ENCODE measurements around the gene APBA3.
A peak's percentile ranks its signal among the peaks of the same experiment; 100 is the strongest.

Gene APBA3

DNA sequence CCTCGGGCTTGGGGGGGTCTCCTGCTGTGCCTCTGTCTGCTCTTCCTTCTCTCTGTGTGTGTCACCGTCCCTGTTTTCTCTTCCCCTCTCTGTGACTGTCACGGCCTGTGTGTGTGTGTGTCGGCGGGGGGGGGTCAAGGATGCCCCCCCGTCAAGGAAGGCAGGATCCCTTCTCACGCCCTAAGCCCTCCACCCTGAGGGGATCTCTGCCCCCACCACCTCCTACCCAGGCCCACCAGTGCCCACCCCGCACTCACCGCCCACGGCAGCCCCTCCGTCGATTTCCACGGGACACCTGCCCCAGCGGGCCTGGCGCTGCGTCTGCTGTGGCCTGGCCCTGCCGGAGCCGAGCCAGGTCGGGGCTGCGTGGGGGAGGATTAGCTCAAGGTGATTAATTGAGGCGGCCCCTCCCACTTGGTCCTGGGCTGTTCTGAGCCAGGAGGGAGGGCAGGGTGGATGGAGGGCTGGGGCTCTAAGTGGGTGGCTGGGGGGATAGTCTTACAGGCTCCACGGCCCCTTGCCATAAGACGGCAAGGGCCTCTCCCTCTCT is 10.5 kb upstream of the APBA3 start, which contains the start of gene RAX2:
Gene RAX2 (minus strand): TSS at position 323 of the 550 bp plus-strand sequence. CDS start 486 bp downstream, outside the sequence.
- ChIA-PET POLR2A (interaction anchor here (0.6 to 1.6 kb wide), 2 partner anchors 9 to 265 kb away, joined by 7 to 8 read pairs; no protein-coding TSS in a partner anchor), CTCF (interaction anchor here (0.6 kb wide), 1 partner anchor 553 kb away, joined by 3 read pairs; no protein-coding TSS in a partner anchor)
- H3K27ac ChIP-seq (ENCODE audit: extremely low read depth, low read depth, low read length), result no peak within 1 kb of the TSS
- no peak within 1 kb of the TSS for H3K4me3 ChIP-seq (ENCODE audit: low read depth, low read length)
- TF ChIP-seq ZNF292 (tag by site-specific recombination; IDR thresholded peaks at IDR 0.05; ENCODE audit: borderline replicate concordance, low read depth) (no peak), ZSCAN16 (tag by site-specific recombination; IDR thresholded peaks at IDR 0.05) (no peak), ZNF596 (tag by site-specific recombination; IDR thresholded peaks at IDR 0.05) (no peak), EGR2 (tag by site-specific recombination; IDR thresholded peaks at IDR 0.05; ENCODE audit: low read depth) (peak; percentile 95), ZNF837 (tag by site-specific recombination; IDR thresholded peaks at IDR 0.05) (no peak), PATZ1 (tag by site-specific recombination; IDR thresholded peaks at IDR 0.05) (peak; percentile 69), ZNF26 (tag by site-specific recombination; IDR thresholded peaks at IDR 0.05) (no peak), ZNF544 (tag by site-specific recombination; IDR thresholded peaks at IDR 0.05) (no peak), OVOL3 (tag by site-specific recombination; IDR thresholded peaks at IDR 0.05) (no peak), KLF10 (tag by site-specific recombination; IDR thresholded peaks at IDR 0.05) (no peak), PRDM1 (tag by site-specific recombination; IDR thresholded peaks at IDR 0.05) (no peak), GLIS1 (tag by site-specific recombination; IDR thresholded peaks at IDR 0.05) (no peak; the same call in 1 of the 2 replicates), ELK4 (IDR thresholded peaks at IDR 0.05; ENCODE audit: borderline replicate concordance, low read depth, low read length) (no peak), SETDB1 (IDR thresholded peaks at IDR 0.05; ENCODE audit: insufficient read length, low read length) (no peak), ZFHX2 (tag by site-specific recombination; conservative IDR thresholded peaks at IDR 0.05) (peak; percentile 93), ZNF521 (tag by site-specific recombination; IDR thresholded peaks at IDR 0.05) (no peak), ZEB2 (tag by site-specific recombination; IDR thresholded peaks at IDR 0.05) (no peak), GLIS2 (tag by site-specific recombination; IDR thresholded peaks at IDR 0.05) (peak; percentile 49), ZIC2 (tag by site-specific recombination; IDR thresholded peaks at IDR 0.05) (peak; percentile 46; the same call in 1 of the 2 replicates), ZNF658 (tag by site-specific recombination; IDR thresholded peaks at IDR 0.05) (no peak)
- TF ChIP-seq, protein P1, sequence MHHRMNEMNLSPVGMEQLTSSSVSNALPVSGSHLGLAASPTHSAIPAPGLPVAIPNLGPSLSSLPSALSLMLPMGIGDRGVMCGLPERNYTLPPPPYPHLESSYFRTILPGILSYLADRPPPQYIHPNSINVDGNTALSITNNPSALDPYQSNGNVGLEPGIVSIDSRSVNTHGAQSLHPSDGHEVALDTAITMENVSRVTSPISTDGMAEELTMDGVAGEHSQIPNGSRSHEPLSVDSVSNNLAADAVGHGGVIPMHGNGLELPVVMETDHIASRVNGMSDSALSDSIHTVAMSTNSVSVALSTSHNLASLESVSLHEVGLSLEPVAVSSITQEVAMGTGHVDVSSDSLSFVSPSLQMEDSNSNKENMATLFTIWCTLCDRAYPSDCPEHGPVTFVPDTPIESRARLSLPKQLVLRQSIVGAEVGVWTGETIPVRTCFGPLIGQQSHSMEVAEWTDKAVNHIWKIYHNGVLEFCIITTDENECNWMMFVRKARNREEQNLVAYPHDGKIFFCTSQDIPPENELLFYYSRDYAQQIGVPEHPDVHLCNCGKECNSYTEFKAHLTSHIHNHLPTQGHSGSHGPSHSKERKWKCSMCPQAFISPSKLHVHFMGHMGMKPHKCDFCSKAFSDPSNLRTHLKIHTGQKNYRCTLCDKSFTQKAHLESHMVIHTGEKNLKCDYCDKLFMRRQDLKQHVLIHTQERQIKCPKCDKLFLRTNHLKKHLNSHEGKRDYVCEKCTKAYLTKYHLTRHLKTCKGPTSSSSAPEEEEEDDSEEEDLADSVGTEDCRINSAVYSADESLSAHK (tag by site-specific recombination; IDR thresholded peaks at IDR 0.05), result no peak
- TF ChIP-seq, protein P2, sequence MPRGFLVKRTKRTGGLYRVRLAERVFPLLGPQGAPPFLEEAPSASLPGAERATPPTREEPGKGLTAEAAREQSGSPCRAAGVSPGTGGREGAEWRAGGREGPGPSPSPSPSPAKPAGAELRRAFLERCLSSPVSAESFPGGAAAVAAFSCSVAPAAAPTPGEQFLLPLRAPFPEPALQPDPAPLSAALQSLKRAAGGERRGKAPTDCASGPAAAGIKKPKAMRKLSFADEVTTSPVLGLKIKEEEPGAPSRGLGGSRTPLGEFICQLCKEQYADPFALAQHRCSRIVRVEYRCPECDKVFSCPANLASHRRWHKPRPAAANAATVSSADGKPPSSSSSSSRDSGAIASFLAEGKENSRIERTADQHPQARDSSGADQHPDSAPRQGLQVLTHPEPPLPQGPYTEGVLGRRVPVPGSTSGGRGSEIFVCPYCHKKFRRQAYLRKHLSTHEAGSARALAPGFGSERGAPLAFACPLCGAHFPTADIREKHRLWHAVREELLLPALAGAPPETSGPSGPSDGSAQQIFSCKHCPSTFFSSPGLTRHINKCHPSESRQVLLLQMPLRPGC (tag by site-specific recombination; IDR thresholded peaks at IDR 0.05), result no peak
- TF ChIP-seq, protein P3, sequence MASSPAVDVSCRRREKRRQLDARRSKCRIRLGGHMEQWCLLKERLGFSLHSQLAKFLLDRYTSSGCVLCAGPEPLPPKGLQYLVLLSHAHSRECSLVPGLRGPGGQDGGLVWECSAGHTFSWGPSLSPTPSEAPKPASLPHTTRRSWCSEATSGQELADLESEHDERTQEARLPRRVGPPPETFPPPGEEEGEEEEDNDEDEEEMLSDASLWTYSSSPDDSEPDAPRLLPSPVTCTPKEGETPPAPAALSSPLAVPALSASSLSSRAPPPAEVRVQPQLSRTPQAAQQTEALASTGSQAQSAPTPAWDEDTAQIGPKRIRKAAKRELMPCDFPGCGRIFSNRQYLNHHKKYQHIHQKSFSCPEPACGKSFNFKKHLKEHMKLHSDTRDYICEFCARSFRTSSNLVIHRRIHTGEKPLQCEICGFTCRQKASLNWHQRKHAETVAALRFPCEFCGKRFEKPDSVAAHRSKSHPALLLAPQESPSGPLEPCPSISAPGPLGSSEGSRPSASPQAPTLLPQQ (tag by site-specific recombination; IDR thresholded peaks at IDR 0.05), result no peak
- no peaks in the 10 kb centered on the region for H3K9me3 ChIP-seq (ENCODE audit: control insufficient read depth, insufficient read depth, low read depth, low read length)
- H3K36me3 ChIP-seq (ENCODE audit: control insufficient read depth in 2 of 2, insufficient read depth in 1 of 2, low read length in 2 of 2), result peaks cover 0 to 8% of the 10 kb centered on the region in 2 experiments; a peak in 2 of 3 replicates
- H3K4me1 ChIP-seq (ENCODE audit: control insufficient read depth, insufficient read depth, low read length), result no peaks in the 10 kb centered on the region

All from HEK293 (cell line).